Measurements from ENCODE around the gene RNASE1.

Gene RNASE1

GRCh38 chr14:20798932-20799331 is 3.7 kb downstream of the RNASE1 start:
- no peak for TF ChIP-seq CTCF (IDR thresholded peaks at IDR 0.05; ENCODE audit: low read depth, low read length, missing control alignments)
- no peak for DNase-seq (ENCODE audit: low read depth)
- H3K4me3 ChIP-seq (ENCODE audit: low read depth, low read length) = no peak overlapping the region

GRCh38 chr14:20798318-20798717 is 4.3 kb downstream of the RNASE1 start:
- no peak overlapping the region for H3K4me3 ChIP-seq (ENCODE audit: low read depth, low read length)
- TF ChIP-seq CTCF (IDR thresholded peaks at IDR 0.05; ENCODE audit: low read depth, low read length, missing control alignments) = no peak
- no peak for DNase-seq (ENCODE audit: low read depth)

GRCh38 chr14:20797164-20797563 is 5.5 kb downstream of the RNASE1 start:
- TF ChIP-seq CTCF (IDR thresholded peaks at IDR 0.05; ENCODE audit: low read depth, low read length, missing control alignments) = no peak
- no peak overlapping the region for H3K4me3 ChIP-seq (ENCODE audit: low read depth, low read length)
- DNase-seq (ENCODE audit: low read depth) = no peak

GRCh38 chr14:20794644-20795369 is 7.8 kb downstream of the RNASE1 start:
- TF ChIP-seq CTCF (IDR thresholded peaks at IDR 0.05; ENCODE audit: low read depth, low read length, missing control alignments) = no peak
- no peak overlapping the region for H3K4me3 ChIP-seq (ENCODE audit: low read depth, low read length)
- no peak for DNase-seq (ENCODE audit: low read depth)

GRCh38 chr14:20792556-20792955 is 10.1 kb downstream of the RNASE1 start:
- DNase-seq (ENCODE audit: low read depth) = no peak
- H3K4me3 ChIP-seq (ENCODE audit: low read depth, low read length) = no peak overlapping the region
- TF ChIP-seq CTCF (IDR thresholded peaks at IDR 0.05; ENCODE audit: low read depth, low read length, missing control alignments) = no peak

- H3K4me3 ChIP-seq (ENCODE audit: low read depth, low read length) = no peak overlapping the region
- no peak for TF ChIP-seq CTCF (IDR thresholded peaks at IDR 0.05; ENCODE audit: low read depth, low read length, missing control alignments)
- no peak for DNase-seq (ENCODE audit: low read depth)
These were observed 11.0 kb downstream of the RNASE1 start for GRCh38 chr14:20791597-20791996.

- TF ChIP-seq CTCF (IDR thresholded peaks at IDR 0.05; ENCODE audit: low read depth, low read length, missing control alignments) = no peak
- no peak overlapping the region for H3K4me3 ChIP-seq (ENCODE audit: low read depth, low read length)
- no peak for DNase-seq (ENCODE audit: low read depth)
These were observed 11.5 kb downstream of the RNASE1 start for GRCh38 chr14:20791187-20791586.
